RWPE2 (cell line): ENCODE data around the gene TTLL5.

Experiments used
- ATAC-seq: fragments of 200-7000 bp; cut with Tn5 transposase; 3 replicates; pipeline ENCODE4 v1.9.1; 2021; ENCODE audit warnings: low read depth
- DNase-seq: peaks from one replicate; pipeline ENCODE4 v3.0.0-alpha.2; 2020; ENCODE audit warnings: low spot score
- H3K27ac ChIP-seq: fragments of 450-650 bp; 2 replicates; pipeline ENCODE4 v1.5.1; 2017; ENCODE audit warnings: mild to moderate bottlenecking; ENCODE audit not compliant: poor library complexity, severe bottlenecking
- H3K27me3 ChIP-seq: fragments of 250-450 bp; sonication (Bioruptor Pico); 2 replicates; pipeline ENCODE4 v1.5.1; 2021; ENCODE audit warnings: mild to moderate bottlenecking, moderate library complexity; ENCODE audit not compliant: insufficient read depth, poor library complexity, severe bottlenecking
- H3K36me3 ChIP-seq: fragments of 250-450 bp; sonication (Bioruptor Pico); 2 replicates; pipeline ENCODE4 v1.5.1; 2020; ENCODE audit warnings: low read depth, mild to moderate bottlenecking, moderate library complexity
- H3K4me1 ChIP-seq: fragments of 250-450 bp; sonication (Bioruptor Pico); 2 replicates; pipeline ENCODE4 v1.5.1; 2021; ENCODE audit warnings: mild to moderate bottlenecking, moderate library complexity; ENCODE audit not compliant: insufficient read depth, poor library complexity, severe bottlenecking
- H3K4me3 ChIP-seq: fragments of 250-450 bp; sonication (Bioruptor Pico); 2 replicates; pipeline ENCODE4 v1.5.1; 2021; ENCODE audit warnings: mild to moderate bottlenecking, moderate library complexity; ENCODE audit not compliant: severe bottlenecking
- H3K9me3 ChIP-seq: fragments of 250-450 bp; sonication (Bioruptor Pico); 2 replicates; pipeline ENCODE4 v1.5.1; 2021; ENCODE audit warnings: mild to moderate bottlenecking, moderate library complexity; ENCODE audit not compliant: severe bottlenecking
- TF ChIP-seq, protein P1 (sequence below): fragments of 450-650 bp; IDR thresholded peaks from one replicate; pipeline ENCODE4 v1.5.1; 2017; ENCODE audit warnings: mild to moderate bottlenecking, moderate library complexity; ENCODE audit not compliant: poor library complexity, severe bottlenecking

Gene TTLL5

DNA sequence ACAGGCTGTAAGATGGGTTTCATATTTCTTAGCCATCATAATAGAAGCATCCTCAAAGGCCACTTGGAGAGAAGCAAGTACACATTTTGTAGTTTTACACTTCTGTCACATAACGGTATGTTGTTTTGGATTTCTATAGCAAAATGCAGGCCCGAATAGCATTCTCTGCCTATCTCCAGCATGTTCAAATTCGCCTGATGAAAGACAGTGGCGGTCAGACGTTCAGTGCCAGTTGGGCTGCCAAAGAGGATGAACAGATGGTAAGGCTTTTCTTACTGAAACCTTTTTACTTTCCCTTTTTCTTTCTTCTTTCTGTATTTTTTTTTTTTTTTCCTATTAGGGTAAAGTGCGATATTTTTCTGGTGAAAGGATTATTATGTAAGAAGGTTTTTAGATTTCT, 110.5 kb downstream of the TTLL5 start:
- Histone ChIP-seq H3K27me3 (no peaks in the 10 kb centered on the region), H3K4me3 (no peak overlapping the region), H3K9me3 (no peaks in the 10 kb centered on the region), H3K4me1 (no peaks in the 10 kb centered on the region), H3K27ac (no peak overlapping the region), H3K36me3 (peaks cover 33% of the 10 kb centered on the region)
- ATAC-seq, result no peak
- TF ChIP-seq, protein P1, sequence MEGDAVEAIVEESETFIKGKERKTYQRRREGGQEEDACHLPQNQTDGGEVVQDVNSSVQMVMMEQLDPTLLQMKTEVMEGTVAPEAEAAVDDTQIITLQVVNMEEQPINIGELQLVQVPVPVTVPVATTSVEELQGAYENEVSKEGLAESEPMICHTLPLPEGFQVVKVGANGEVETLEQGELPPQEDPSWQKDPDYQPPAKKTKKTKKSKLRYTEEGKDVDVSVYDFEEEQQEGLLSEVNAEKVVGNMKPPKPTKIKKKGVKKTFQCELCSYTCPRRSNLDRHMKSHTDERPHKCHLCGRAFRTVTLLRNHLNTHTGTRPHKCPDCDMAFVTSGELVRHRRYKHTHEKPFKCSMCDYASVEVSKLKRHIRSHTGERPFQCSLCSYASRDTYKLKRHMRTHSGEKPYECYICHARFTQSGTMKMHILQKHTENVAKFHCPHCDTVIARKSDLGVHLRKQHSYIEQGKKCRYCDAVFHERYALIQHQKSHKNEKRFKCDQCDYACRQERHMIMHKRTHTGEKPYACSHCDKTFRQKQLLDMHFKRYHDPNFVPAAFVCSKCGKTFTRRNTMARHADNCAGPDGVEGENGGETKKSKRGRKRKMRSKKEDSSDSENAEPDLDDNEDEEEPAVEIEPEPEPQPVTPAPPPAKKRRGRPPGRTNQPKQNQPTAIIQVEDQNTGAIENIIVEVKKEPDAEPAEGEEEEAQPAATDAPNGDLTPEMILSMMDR, result no peak
- DNase-seq, result no peak

DNA sequence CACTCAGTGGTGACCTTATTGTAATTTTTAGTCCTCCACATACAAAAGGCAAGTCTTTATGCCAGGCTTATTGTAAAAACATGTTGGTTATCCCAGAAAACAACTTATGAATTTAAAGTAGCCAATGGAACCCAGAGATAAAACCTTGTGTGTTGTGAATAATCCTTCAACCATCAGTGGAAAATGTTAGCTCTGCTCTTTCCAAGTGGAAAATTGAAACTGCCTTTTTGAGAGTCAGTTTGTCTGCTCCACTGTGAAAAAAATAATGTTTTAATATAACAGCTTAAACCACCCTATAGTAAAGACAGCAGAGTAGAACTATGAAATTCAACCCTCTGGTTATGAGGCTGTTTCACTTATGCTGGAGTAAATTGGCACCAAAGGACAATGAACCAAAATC, 112.0 kb downstream of the TTLL5 start:
- H3K36me3 ChIP-seq, result peaks cover 42% of the 10 kb centered on the region
- H3K27ac ChIP-seq, result no peak overlapping the region
- no peaks in the 10 kb centered on the region for H3K27me3 ChIP-seq
- H3K4me1 ChIP-seq, result no peaks in the 10 kb centered on the region
- no peak overlapping the region for H3K4me3 ChIP-seq
- TF ChIP-seq, protein P1, result no peak
- ATAC-seq, result no peak
- no peaks in the 10 kb centered on the region for H3K9me3 ChIP-seq
- no peak for DNase-seq

DNA sequence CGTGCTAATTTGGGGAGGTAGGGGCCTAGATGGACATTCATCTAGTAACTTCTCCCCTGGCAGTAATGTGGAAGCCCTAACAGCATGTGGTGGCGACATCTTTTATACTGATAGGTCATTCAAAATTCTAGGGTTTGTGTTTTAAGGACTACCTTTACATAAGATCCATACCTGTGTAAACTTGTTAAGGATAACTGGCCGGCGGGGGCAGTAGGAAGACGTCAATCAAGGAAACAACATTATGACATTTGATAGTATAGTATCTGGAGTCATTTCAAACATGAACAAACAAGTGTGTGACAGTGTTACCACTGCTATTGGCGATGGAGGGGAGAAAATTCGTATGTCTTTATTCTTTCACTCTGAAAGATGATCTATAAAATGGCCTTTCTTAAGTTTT, 120.0 kb downstream of the TTLL5 start:
- TF ChIP-seq, protein P1, result no peak
- H3K36me3 ChIP-seq, result peaks cover 75% of the 10 kb centered on the region
- H3K9me3 ChIP-seq, result no peaks in the 10 kb centered on the region
- H3K4me1 ChIP-seq, result no peaks in the 10 kb centered on the region
- H3K27me3 ChIP-seq, result no peaks in the 10 kb centered on the region
- no peak overlapping the region for H3K27ac ChIP-seq
- no peak for ATAC-seq
- DNase-seq, result no peak
- H3K4me3 ChIP-seq, result no peak overlapping the region

DNA sequence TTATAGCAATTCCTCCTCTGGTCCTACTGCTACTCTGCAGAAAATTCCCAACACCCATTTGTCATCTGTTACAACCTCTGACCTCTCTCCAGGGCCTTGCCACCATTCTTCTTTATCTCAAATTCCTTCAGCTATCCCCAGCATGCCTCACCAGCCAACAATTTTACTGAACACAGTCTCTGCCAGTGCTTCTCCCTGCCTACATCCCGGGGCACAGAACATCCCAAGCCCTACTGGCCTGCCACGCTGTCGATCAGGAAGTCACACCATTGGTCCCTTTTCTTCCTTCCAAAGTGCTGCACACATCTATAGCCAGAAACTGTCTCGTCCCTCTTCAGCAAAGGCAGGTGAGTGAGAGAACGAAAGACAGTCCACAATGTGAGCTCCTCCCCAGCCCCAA, 122.1 kb downstream of the TTLL5 start:
- Histone ChIP-seq H3K4me3 (no peak overlapping the region), H3K27ac (no peak overlapping the region), H3K9me3 (no peaks in the 10 kb centered on the region), H3K36me3 (peaks cover 73% of the 10 kb centered on the region), H3K27me3 (no peaks in the 10 kb centered on the region), H3K4me1 (no peaks in the 10 kb centered on the region)
- DNase-seq, result no peak
- ATAC-seq, result no peak
- TF ChIP-seq, protein P1, result no peak

DNA sequence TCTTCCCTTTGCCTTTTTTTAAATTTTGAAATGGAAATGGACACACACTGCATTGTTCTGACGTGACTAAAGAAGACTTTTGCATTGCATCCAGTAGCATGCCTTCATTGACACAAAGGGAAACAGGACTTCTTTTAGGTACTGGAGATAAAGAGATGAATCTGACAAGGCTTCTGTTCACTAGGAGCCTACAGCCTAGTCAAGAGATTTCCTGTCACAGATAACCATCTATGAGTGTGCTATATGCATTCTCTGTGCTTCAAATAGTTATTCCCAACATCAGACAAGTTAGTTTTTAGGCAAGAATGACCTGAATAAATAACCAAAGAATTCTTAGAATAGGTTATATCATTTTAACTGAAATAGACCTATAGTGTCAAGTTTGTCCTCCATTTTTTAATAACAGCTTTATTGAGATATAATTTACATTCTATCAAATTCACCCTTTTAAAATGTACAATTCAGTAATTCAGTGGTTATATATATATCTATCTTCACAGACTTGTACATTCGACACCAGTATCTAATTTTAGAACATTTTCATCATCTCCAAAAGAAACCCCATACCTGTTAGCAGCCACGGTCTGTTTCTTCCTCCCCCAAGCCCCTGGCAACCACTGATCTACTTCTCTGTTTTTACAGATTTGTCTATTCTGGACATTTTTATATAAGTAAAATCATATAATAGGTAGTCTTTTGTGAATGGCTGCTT, 122.7 kb downstream of the TTLL5 start:
- Histone ChIP-seq H3K4me3 (no peak overlapping the region), H3K4me1 (no peaks in the 10 kb centered on the region), H3K27me3 (no peaks in the 10 kb centered on the region), H3K9me3 (no peaks in the 10 kb centered on the region), H3K27ac (no peak overlapping the region), H3K36me3 (peaks cover 75% of the 10 kb centered on the region)
- DNase-seq (no peak), ATAC-seq (no peak)
- TF ChIP-seq, protein P1, result no peak
